Lower lobe of right lung (tissue), 2 donors: ENCODE results near the gene COL19A1. TPM values are rescaled to one million over a fixed set of nuclear protein-coding genes. Genes with fewer than 3 reads are reported as not detected.

Experiments
- ATAC-seq, 2 donors: fragments of 200-7000 bp; cut with Tn5 transposase; one replicate each; pipeline ENCODE4 v1.9.1; 2020 to 2022; ENCODE audit warnings: mild to moderate bottlenecking in 2 of 2, moderate library complexity in 2 of 2
- DNase-seq: peaks from one replicate; pipeline ENCODE4 v3.0.0-alpha.2; 2020
- H3K27ac ChIP-seq: fragments of 200-600 bp; one replicate; pipeline ENCODE4 v1.8.0; 2022
- H3K27me3 ChIP-seq: fragments of 200-600 bp; one replicate; pipeline ENCODE4 v1.8.0; 2022; ENCODE audit warnings: low read depth
- H3K36me3 ChIP-seq: fragments of 200-600 bp; one replicate; pipeline ENCODE4 v1.8.0; 2022; ENCODE audit warnings: mild to moderate bottlenecking
- H3K4me1 ChIP-seq: fragments of 200-600 bp; one replicate; pipeline ENCODE4 v1.8.0; 2022
- H3K4me3 ChIP-seq: fragments of 200-600 bp; one replicate; pipeline ENCODE4 v1.8.0; 2022; ENCODE audit warnings: mild to moderate bottlenecking
- H3K9me3 ChIP-seq: fragments of 200-600 bp; one replicate; pipeline ENCODE4 v1.8.0; 2022
- CTCF ChIP-seq: fragments of 200-600 bp; IDR thresholded peaks from one replicate; pipeline ENCODE4 v1.8.0; 2022; ENCODE audit warnings: antibody characterized with exemption, mild to moderate bottlenecking
- intact Hi-C: fragments of 100-400 bp; cut with DNase I; formaldehyde crosslinking; loops from one replicate; pipeline ENCODE4 v1.11.0; 2022
- total RNA-seq: library from RNA; stranded (reverse); fragmentation: NEBNext Ultra II Directional; extraction: Animal tissue kit (Norgen Biotek cat#: 25700); gene quantifications from one replicate; pipeline ENCODE4 v1.2.1, GENCODE V29; 2021
- donor health status: DM: no; HTN: yes; CAD: no; lungs with severe emphysema.

Gene COL19A1
- total RNA-seq, 1 donor from 2014 or later, result not detected

- H3K36me3 ChIP-seq, result no peaks in the 10 kb centered on the region
- H3K4me1 ChIP-seq, result no peaks in the 10 kb centered on the region
- DNase-seq, result no peak
- no peaks in the 10 kb centered on the region for H3K9me3 ChIP-seq
- TF ChIP-seq CTCF, result no peak
- H3K27ac ChIP-seq, result no peak overlapping the region
- ATAC-seq, result no peak
- no peak overlapping the region for H3K4me3 ChIP-seq
- no peaks in the 10 kb centered on the region for H3K27me3 ChIP-seq
- intact Hi-C loops, result no loop called here
Observed at GRCh38 chr6:70163795-70164194, 297.4 kb downstream of the COL19A1 start.

GRCh38 chr6:70164556-70164955 is 298.2 kb downstream of the COL19A1 start:
- no peak overlapping the region for H3K4me3 ChIP-seq
- no peak for DNase-seq
- H3K36me3 ChIP-seq, result no peaks in the 10 kb centered on the region
- no peak for ATAC-seq
- intact Hi-C loops, result no loop called here
- TF ChIP-seq CTCF, result no peak
- H3K27ac ChIP-seq, result no peak overlapping the region
- no peaks in the 10 kb centered on the region for H3K9me3 ChIP-seq
- H3K4me1 ChIP-seq, result no peaks in the 10 kb centered on the region
- H3K27me3 ChIP-seq, result no peaks in the 10 kb centered on the region

GRCh38 chr6:70166088-70166958 is 300.0 kb downstream of the COL19A1 start:
- ATAC-seq (peak; percentile 69 to 75), DNase-seq (peak; percentile 44)
- peak; percentile 45 for TF ChIP-seq CTCF
- Histone ChIP-seq H3K4me3 (no peak overlapping the region), H3K4me1 (no peaks in the 10 kb centered on the region), H3K36me3 (no peaks in the 10 kb centered on the region), H3K9me3 (no peaks in the 10 kb centered on the region), H3K27me3 (no peaks in the 10 kb centered on the region), H3K27ac (no peak overlapping the region)
- intact Hi-C loops, result no loop called here

GRCh38 chr6:70168681-70169377 is 302.5 kb downstream of the COL19A1 start:
- H3K9me3 ChIP-seq, result no peaks in the 10 kb centered on the region
- no peak overlapping the region for H3K27ac ChIP-seq
- intact Hi-C loops, result no loop called here
- TF ChIP-seq CTCF, result no peak
- H3K4me3 ChIP-seq, result no peak overlapping the region
- no peaks in the 10 kb centered on the region for H3K27me3 ChIP-seq
- ATAC-seq (no peak), DNase-seq (no peak)
- H3K36me3 ChIP-seq, result no peaks in the 10 kb centered on the region
- H3K4me1 ChIP-seq, result no peaks in the 10 kb centered on the region

GRCh38 chr6:70171236-70171635 is 304.9 kb downstream of the COL19A1 start:
- DNase-seq, result no peak
- Histone ChIP-seq H3K4me1 (no peaks in the 10 kb centered on the region), H3K27me3 (no peaks in the 10 kb centered on the region), H3K27ac (no peak overlapping the region), H3K36me3 (no peaks in the 10 kb centered on the region), H3K9me3 (no peaks in the 10 kb centered on the region), H3K4me3 (no peak overlapping the region)
- intact Hi-C loops, result no loop called here
- TF ChIP-seq CTCF, result no peak
- ATAC-seq, result no peak
